ENCODE results near the gene IL4.

The IL4 gene

GRCh38 chr5:132663771-132664695 is 9.8 kb upstream of the IL4 start:
- peak overlapping the region; percentile 49 for H3K4me3 ChIP-seq (ENCODE audit: low read depth, low read length)
- no peak for TF ChIP-seq CTCF (IDR thresholded peaks at IDR 0.05; ENCODE audit: insufficient read depth, low read depth, low read length, missing control alignments)
- peak; percentile 92 for DNase-seq (ENCODE audit: low read depth)

- no peak for DNase-seq (ENCODE audit: low read depth)
- H3K4me3 ChIP-seq (ENCODE audit: low read depth, low read length), result peak overlapping the region; percentile 49
- no peak for TF ChIP-seq CTCF (IDR thresholded peaks at IDR 0.05; ENCODE audit: insufficient read depth, low read depth, low read length, missing control alignments)
Observed at GRCh38 chr5:132664696-132665209, 9.0 kb upstream of the IL4 start.

GRCh38 chr5:132665574-132666080 is 8.2 kb upstream of the IL4 start:
- H3K4me3 ChIP-seq (ENCODE audit: low read depth, low read length), result no peak overlapping the region
- DNase-seq (ENCODE audit: low read depth), result no peak
- TF ChIP-seq CTCF (IDR thresholded peaks at IDR 0.05; ENCODE audit: insufficient read depth, low read depth, low read length, missing control alignments), result no peak

- DNase-seq (ENCODE audit: low read depth), result no peak
- TF ChIP-seq CTCF (IDR thresholded peaks at IDR 0.05; ENCODE audit: insufficient read depth, low read depth, low read length, missing control alignments), result no peak
- no peak overlapping the region for H3K4me3 ChIP-seq (ENCODE audit: low read depth, low read length)
Observed at GRCh38 chr5:132666310-132667123, 7.3 kb upstream of the IL4 start.

- no peak for DNase-seq (ENCODE audit: low read depth)
- TF ChIP-seq CTCF (IDR thresholded peaks at IDR 0.05; ENCODE audit: insufficient read depth, low read depth, low read length, missing control alignments), result no peak
- no peak overlapping the region for H3K4me3 ChIP-seq (ENCODE audit: low read depth, low read length)
Observed at GRCh38 chr5:132667309-132667708, 6.5 kb upstream of the IL4 start.

GRCh38 chr5:132667761-132668705 is 5.8 kb upstream of the IL4 start:
- DNase-seq (ENCODE audit: low read depth), result no peak
- no peak for TF ChIP-seq CTCF (IDR thresholded peaks at IDR 0.05; ENCODE audit: insufficient read depth, low read depth, low read length, missing control alignments)

More at GRCh38 chr5:132667761-132668705, 5.8 kb upstream of the IL4 start:
- H3K4me3 ChIP-seq (ENCODE audit: low read depth, low read length), result no peak overlapping the region

All from GM12865 (cell line).